GM12873 (cell line): ENCODE results near the gene CTPS2.
A peak's percentile ranks its signal among the peaks of the same experiment; 100 is the strongest.

Experiments used
- CTCF ChIP-seq: IDR thresholded peaks from 2 replicates; pipeline ENCODE4 v1.5.1; 2012; ENCODE audit warnings: low read depth, mild to moderate bottlenecking, moderate library complexity, low read length, control low read depth; ENCODE audit not compliant: insufficient read depth; ENCODE audit errors: missing control alignments

Gene CTPS2

DNA sequence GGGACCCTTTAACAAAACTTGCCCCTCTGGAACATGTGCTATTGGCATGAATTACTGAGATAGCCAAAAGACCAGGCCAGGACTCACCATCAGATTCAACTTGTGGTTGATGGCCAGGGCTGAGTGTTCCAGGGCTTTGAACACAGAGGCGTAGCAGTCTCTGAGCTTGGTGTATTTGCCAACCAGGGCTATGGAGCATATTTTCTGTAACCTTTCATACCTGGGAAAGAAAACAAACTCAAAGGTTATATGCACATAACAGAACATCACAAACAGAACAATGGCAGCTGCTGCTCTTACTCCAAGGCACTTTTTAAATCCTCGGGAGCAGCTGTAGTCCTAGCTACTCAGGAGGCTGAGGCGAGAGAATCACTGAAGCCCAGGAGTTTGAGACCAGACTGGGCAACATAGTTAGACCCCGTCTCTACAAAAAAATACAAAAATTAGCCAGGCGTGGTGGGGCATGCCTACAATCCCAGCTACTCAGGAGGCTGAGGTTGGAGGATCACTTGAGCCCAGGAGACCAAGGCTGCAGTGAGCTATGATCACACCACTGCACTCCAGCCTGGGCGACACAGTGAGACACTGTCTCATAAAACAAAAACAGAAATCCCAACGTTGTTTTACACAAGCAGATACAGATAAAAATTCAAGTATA lies 29.3 kb downstream of the CTPS2 start:
- TF ChIP-seq CTCF = no peak

GRCh38 chrX:16678689-16679088 lies 33.8 kb downstream of the CTPS2 start:
- TF ChIP-seq CTCF = no peak

GRCh38 chrX:16671005-16671404 lies 41.5 kb downstream of the CTPS2 start:
- peak; percentile 37 for TF ChIP-seq CTCF

GRCh38 chrX:16666541-16666940 lies 45.9 kb downstream of the CTPS2 start:
- TF ChIP-seq CTCF = no peak

DNA sequence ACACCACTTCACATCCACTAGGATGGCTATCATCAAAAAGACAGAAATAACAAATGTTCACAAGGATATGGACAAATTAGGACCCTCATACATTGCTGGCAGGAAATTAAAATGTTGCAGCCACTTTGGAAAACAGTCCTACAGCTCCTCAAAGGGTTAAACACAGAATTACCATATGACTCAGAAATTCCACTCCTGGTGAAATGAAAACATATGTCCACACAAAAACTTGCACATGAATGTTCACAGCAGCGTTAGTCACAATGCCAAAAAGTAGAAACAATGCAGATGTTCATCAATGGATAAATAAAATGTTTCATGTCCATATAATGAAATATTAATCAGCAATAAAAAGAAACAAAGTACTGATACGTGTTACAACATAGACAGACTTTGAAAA lies 47.4 kb downstream of the CTPS2 start:
- no peak for TF ChIP-seq CTCF

DNA sequence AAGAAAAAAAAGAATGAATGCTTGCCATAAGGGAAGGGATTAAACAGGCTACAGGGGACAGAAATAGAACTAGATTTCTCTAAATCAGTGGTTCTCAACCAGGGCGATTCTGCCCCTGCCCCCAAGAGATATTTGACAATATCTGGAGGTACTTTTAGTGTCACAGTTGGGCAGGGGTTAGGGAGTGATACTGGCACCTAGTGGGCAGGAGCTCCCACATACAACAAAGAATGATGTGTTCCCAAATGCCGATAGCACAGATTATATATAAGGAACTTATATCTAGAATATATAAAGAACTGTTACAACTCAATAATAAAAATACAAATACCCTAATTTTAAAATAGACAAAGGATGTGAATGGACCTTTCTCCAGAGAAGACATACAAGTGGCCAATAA lies 47.8 kb downstream of the CTPS2 start:
- no peak for TF ChIP-seq CTCF

DNA sequence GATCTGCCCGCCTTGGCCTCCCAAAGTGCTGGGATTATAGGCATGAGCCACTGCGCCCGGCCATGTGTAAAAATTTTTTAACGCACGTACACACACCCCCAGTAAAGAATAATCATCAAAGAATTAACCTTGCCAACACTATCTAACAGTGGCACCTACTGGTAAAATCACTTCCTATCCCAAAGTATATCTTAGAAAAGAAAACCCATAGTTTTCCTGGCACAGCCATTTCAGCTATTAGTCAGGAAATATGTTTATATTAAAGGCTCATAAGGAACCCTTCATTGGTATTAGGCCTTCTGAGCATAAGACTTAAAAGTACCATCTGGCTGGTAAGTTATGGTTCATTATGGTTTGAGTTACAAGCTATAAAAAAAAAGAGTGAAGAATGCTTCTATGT lies 48.4 kb downstream of the CTPS2 start:
- no peak for TF ChIP-seq CTCF
